SK-N-SH (cell line): Measurements from ENCODE around the gene SNIP1. TPM values are rescaled to one million over a fixed set of nuclear protein-coding genes. Genes with fewer than 3 reads are reported as not detected.

ENCODE experiments used
- CTCF ChIA-PET: fragments of 300-600, 350-600 bp; formaldehyde crosslinking; extraction: SDS; loops from one replicate; lab custom pipeline; 2021; lab: Yijun Ruan, JAX
- POLR2A ChIA-PET: fragments of 350-600 bp; sonication (Branson Sonifier 250); formaldehyde crosslinking; extraction: SDS; loops from one replicate; lab custom pipeline; 2020; ENCODE audit warnings: antibody characterized with exemption, inconsistent platforms; lab: Yijun Ruan, JAX
- DNase-seq: peaks from one replicate; pipeline ENCODE4 v3.0.0; 2012
- H2AFZ ChIP-seq: fragments of 200-600 bp; sonication (generic); 2 replicates; pipeline ENCODE4 v1.8.1; 2016; ENCODE audit warnings: antibody characterized with exemption, mild to moderate bottlenecking, low read depth
- H3F3A ChIP-seq: fragments of 200-600 bp; sonication (generic); replicated peaks from 2 replicates; pipeline ENCODE3; 2016; ENCODE audit warnings: antibody characterized with exemption, mild to moderate bottlenecking; ENCODE audit not compliant: insufficient read depth
- H3K27ac ChIP-seq, 2 experiments: fragments of 200-500 bp in 1 of 2; fragments of 200-600 bp in 1 of 2; sonication (Bioruptor generic) in 1 of 2; sonication (generic), shearing (Covaris generic) in 1 of 2; 2 replicates each; pipeline versions ENCODE4 v1.5.1 to v1.6.1; 2014 to 2016; ENCODE audit warnings: low read depth in 2 of 2, inconsistent platforms in 1 of 2, low read length in 1 of 2, mild to moderate bottlenecking in 1 of 2, mixed read lengths in 1 of 2
- H3K27me3 ChIP-seq: fragments of 200-600 bp; sonication (generic), shearing (Covaris generic); 2 replicates; pipeline ENCODE4 v1.6.1; 2016; ENCODE audit warnings: mixed run types; ENCODE audit not compliant: insufficient read depth
- H3K36me3 ChIP-seq, 2 experiments: fragments of 200-500 bp in 1 of 2; fragments of 200-600 bp in 1 of 2; sonication (Bioruptor generic) in 1 of 2; sonication (generic) in 1 of 2; replicated peaks in 1 of 2; 2 replicates each; pipeline versions ENCODE3 to v1.5.1; 2014 to 2016; ENCODE audit warnings: low read length in 1 of 2, mild to moderate bottlenecking in 1 of 2; ENCODE audit not compliant: insufficient read depth in 2 of 2, control insufficient read depth in 1 of 2
- H3K4me1 ChIP-seq, 2 experiments: fragments of 200-500 bp in 1 of 2; fragments of 200-600 bp in 1 of 2; sonication (Bioruptor generic) in 1 of 2; sonication (generic), shearing (Covaris generic) in 1 of 2; 2 replicates each; pipeline versions ENCODE4 v1.5.1 to v1.6.1; 2014 to 2016; ENCODE audit warnings: low read depth in 1 of 2, low read length in 1 of 2, mixed run types in 1 of 2; ENCODE audit not compliant: insufficient read depth in 2 of 2, control insufficient read depth in 1 of 2
- H3K4me2 ChIP-seq: fragments of 200-600 bp; sonication (generic), shearing (Covaris generic); 2 replicates; pipeline ENCODE4 v1.6.1; 2017; ENCODE audit warnings: mixed run types
- H3K4me3 ChIP-seq, 2 experiments: fragments of 200-500 bp in 1 of 2; fragments of 200-600 bp in 1 of 2; sonication (Bioruptor generic) in 1 of 2; sonication (generic), shearing (Covaris generic) in 1 of 2; 2 replicates each; pipeline versions ENCODE4 v1.5.1 to v1.8.1; 2014 to 2016; ENCODE audit warnings: low read depth in 2 of 2, inconsistent platforms in 1 of 2, low read length in 1 of 2, mild to moderate bottlenecking in 1 of 2, mixed read lengths in 1 of 2, moderate library complexity in 1 of 2
- H3K79me2 ChIP-seq: fragments of 200-600 bp; sonication (generic); 2 replicates; pipeline ENCODE4 v1.8.1; 2017; ENCODE audit warnings: mild to moderate bottlenecking; ENCODE audit not compliant: insufficient read depth
- H3K9ac ChIP-seq: fragments of 200-600 bp; sonication (generic); 2 replicates; pipeline ENCODE4 v1.6.1; 2017; ENCODE audit warnings: mixed run types
- H3K9me2 ChIP-seq: fragments of 200-600 bp; sonication (generic); 2 replicates; pipeline ENCODE4 v1.6.1; 2017; ENCODE audit warnings: mixed run types
- H3K9me3 ChIP-seq: fragments of 200-600 bp; sonication (generic); 2 replicates; pipeline ENCODE4 v1.6.1; 2017; ENCODE audit warnings: mixed run types, mild to moderate bottlenecking, moderate library complexity
- H4K20me1 ChIP-seq: fragments of 200-600 bp; sonication (generic); 2 replicates; pipeline ENCODE4 v1.6.1; 2017; ENCODE audit warnings: mild to moderate bottlenecking, mixed run types; ENCODE audit not compliant: insufficient read depth
- CHD2 ChIP-seq: fragments of 150-350 bp; IDR thresholded peaks from 2 replicates; pipeline ENCODE4 v1.6.1; 2018; ENCODE audit warnings: low read length; ENCODE audit not compliant: partially characterized antibody
- CTCF ChIP-seq: fragments of 200-600 bp; sonication (generic); IDR thresholded peaks from 2 replicates; pipeline ENCODE4 v1.6.1; 2017; ENCODE audit warnings: antibody characterized with exemption, mild to moderate bottlenecking, moderate library complexity
- ELF1 ChIP-seq: IDR thresholded peaks from 2 replicates; pipeline ENCODE4 v1.4.0; 2012
- FOSL2 ChIP-seq: IDR thresholded peaks from 2 replicates; pipeline ENCODE4 v1.4.0; 2012; ENCODE audit warnings: low read depth, mild to moderate bottlenecking, moderate library complexity, borderline replicate concordance
- FOXJ3 ChIP-seq: sonication (generic); formaldehyde crosslinking; IDR thresholded peaks from 2 replicates; pipeline ENCODE4 v1.5.1; 2020; ENCODE audit warnings: mild to moderate bottlenecking, missing genetic modification reagents
- FOXM1 ChIP-seq: IDR thresholded peaks from 2 replicates; pipeline ENCODE4 v1.4.0; 2012; ENCODE audit warnings: low read depth, mild to moderate bottlenecking
- GATA2 ChIP-seq: sonication (generic); formaldehyde crosslinking; IDR thresholded peaks from 2 replicates; pipeline ENCODE4 v1.5.0; 2020; ENCODE audit warnings: mild to moderate bottlenecking, missing genetic modification reagents
- IRF3 ChIP-seq: fragments of 150-350 bp; IDR thresholded peaks from 2 replicates; pipeline ENCODE4 v1.6.1; 2016; ENCODE audit warnings: mild to moderate bottlenecking, low read depth, low read length
- JUND ChIP-seq: IDR thresholded peaks from 2 replicates; pipeline ENCODE4 v1.4.0; 2012
- MXI1 ChIP-seq: IDR thresholded peaks from 2 replicates; pipeline ENCODE4 v1.6.1; 2012; ENCODE audit warnings: mild to moderate bottlenecking, low read depth, low read length, improper control_type of control experiment
- NFIC ChIP-seq: IDR thresholded peaks from 2 replicates; pipeline ENCODE4 v1.4.0; 2012; ENCODE audit warnings: borderline replicate concordance
- NRF1 ChIP-seq: IDR thresholded peaks from 2 replicates; pipeline ENCODE4 v1.6.1; 2012; ENCODE audit warnings: low read depth, mild to moderate bottlenecking, low read length
- RAD21 ChIP-seq: IDR thresholded peaks from 2 replicates; pipeline ENCODE4 v1.6.1; 2012; ENCODE audit warnings: mild to moderate bottlenecking, low read length
- REST ChIP-seq: IDR thresholded peaks from 2 replicates; pipeline ENCODE4 v1.6.1; 2012; ENCODE audit warnings: mild to moderate bottlenecking, low read depth, low read length, moderate library complexity
- RXRA ChIP-seq: IDR thresholded peaks from 2 replicates; pipeline ENCODE4 v1.4.0; 2012; ENCODE audit warnings: low read depth, mild to moderate bottlenecking, borderline replicate concordance
- SMC3 ChIP-seq: IDR thresholded peaks from 2 replicates; pipeline ENCODE4 v1.6.1; 2012; ENCODE audit warnings: low read depth, low read length, improper control_type of control experiment
- YY1 ChIP-seq: IDR thresholded peaks from 2 replicates; pipeline ENCODE4 v1.4.0; 2012; ENCODE audit warnings: low read depth, mild to moderate bottlenecking
- WGBS: methylation state at CpG from one replicate; pipeline ENCODE4 v1.1.6; 2017; ENCODE audit warnings: low lambda C conversion rate; 5-methylcytosine and 5-hydroxymethylcytosine counted together
- polyA plus RNA-seq, 3 experiments: library from polyadenylated mRNA; depleted of rRNA; stranded (reverse); fragments of >200 nt; gene quantifications; 2 replicates each; pipeline ENCODE4 v1.2.3, GENCODE V29; 2012

SNIP1 gene
- polyA plus RNA-seq, 1 of the 3 experiments (the other 2 are of a cell fraction), result 10.2 TPM

GRCh38 chr1:37486680-37487618 is 67.1 kb downstream of the SNIP1 start:
- no peak for TF ChIP-seq FOXJ3 (CRISPR knock-in tag)
- peak; percentile 96 for TF ChIP-seq SMC3
- peak; percentile 97 for TF ChIP-seq CTCF
- TF ChIP-seq RAD21, result peak; percentile 83
- no peak for TF ChIP-seq ELF1
- TF ChIP-seq NRF1, result no peak
- TF ChIP-seq MXI1, result peak; percentile 52; the same call in 1 of the 2 replicates
- Histone ChIP-seq H3K4me2 (no peak overlapping the region), H3K36me3 (peaks cover 21 to 29% of the 10 kb centered on the region in 2 experiments), H3K9me3 (no peaks in the 10 kb centered on the region), H3K27ac (peak overlapping the region; percentile 5 to 13; a peak in 1 of 4 replicates), H3K27me3 (no peaks in the 10 kb centered on the region), H2AFZ (no peak overlapping the region), H4K20me1 (no peaks in the 10 kb centered on the region), H3K9me2 (no peaks in the 10 kb centered on the region), H3F3A (peaks cover 15% of the 10 kb centered on the region), H3K4me3 (peak overlapping the region in 1 of 2 experiments; percentile 1; a peak in 1 of 4 replicates), H3K4me1 (peaks cover 0 to 30% of the 10 kb centered on the region in 2 experiments; a peak in 1 of 4 replicates), H3K79me2 (peaks cover 9% of the 10 kb centered on the region; the same call in 1 of the 2 replicates), H3K9ac (no peak overlapping the region)
- CTCF ChIA-PET, result interaction anchor here (0.5 to 21.1 kb wide), 41 partner anchors 10 to 971 kb away, joined by 3 to 481 read pairs (median 4); partner anchors contain the start of genes DNALI1, MEAF6, SNIP1 and ZC3H12A
- DNase-seq, result peak; percentile 83
- WGBS, result 32% methylated on average over 8 of the region's 10 CpGs
- POLR2A ChIA-PET, result interaction anchor here (1.7 kb wide), 1 partner anchor 10 kb away, joined by 6 read pairs; no protein-coding TSS in a partner anchor

GRCh38 chr1:37485902-37486679 is 68.0 kb downstream of the SNIP1 start:
- ChIA-PET CTCF (interaction anchor here (0.9 to 21.1 kb wide), 19 partner anchors 11 to 970 kb away, joined by 3 to 481 read pairs (median 7); partner anchors contain the start of genes DNALI1, MEAF6, SNIP1 and ZC3H12A), POLR2A (interaction anchor here (0.9 to 2.0 kb wide), 4 partner anchors 10 to 204 kb away, joined by 3 to 16 read pairs (median 4); partner anchors contain the start of genes MEAF6 and ZC3H12A)
- DNase-seq, result peak; percentile 21
- Histone ChIP-seq H4K20me1 (no peaks in the 10 kb centered on the region), H3K9ac (no peak overlapping the region), H3K4me3 (no peak overlapping the region), H3K4me1 (peaks cover 0 to 30% of the 10 kb centered on the region in 2 experiments; a peak in 1 of 4 replicates), H3K4me2 (no peak overlapping the region), H3K9me2 (no peaks in the 10 kb centered on the region), H3K9me3 (no peaks in the 10 kb centered on the region), H2AFZ (no peak overlapping the region), H3F3A (peaks cover 15% of the 10 kb centered on the region), H3K79me2 (peaks cover 12% of the 10 kb centered on the region; the same call in 1 of the 2 replicates), H3K36me3 (peaks cover 23 to 37% of the 10 kb centered on the region in 2 experiments), H3K27ac (peak overlapping the region in 1 of 2 experiments; percentile 62; a peak in 2 of 4 replicates), H3K27me3 (no peaks in the 10 kb centered on the region)
- 100% methylated on average over 1 of the region's 6 CpGs for WGBS
- no peak for TF ChIP-seq YY1
- no peak for TF ChIP-seq GATA2 (CRISPR knock-in tag)
- no peak for TF ChIP-seq CHD2
- TF ChIP-seq NFIC, result no peak
- no peak for TF ChIP-seq FOXM1
- no peak for TF ChIP-seq JUND
- no peak for TF ChIP-seq REST
- TF ChIP-seq MXI1, result no peak
- TF ChIP-seq RXRA, result no peak
- TF ChIP-seq IRF3, result no peak
- TF ChIP-seq NRF1, result no peak
- TF ChIP-seq RAD21, result no peak
- TF ChIP-seq FOSL2, result no peak
- no peak for TF ChIP-seq SMC3
- TF ChIP-seq ELF1, result no peak
